IPS-18a (cell line): Measurements from ENCODE around the gene PCDH7.
A peak's percentile ranks its signal among the peaks of the same experiment; 100 is the strongest.

Experiments
- H3K27ac ChIP-seq: one replicate; pipeline ENCODE4 v1.5.1; 2013; ENCODE audit warnings: low read length
- H3K27me3 ChIP-seq: one replicate; pipeline ENCODE4 v1.6.1; 2013; ENCODE audit warnings: mild to moderate bottlenecking, low read length; ENCODE audit not compliant: control insufficient read depth, insufficient read depth
- H3K36me3 ChIP-seq: one replicate; pipeline ENCODE4 v1.6.1; 2013; ENCODE audit warnings: low read depth, low read length; ENCODE audit not compliant: control insufficient read depth
- H3K4me1 ChIP-seq: one replicate; pipeline ENCODE4 v1.6.1; 2013; ENCODE audit warnings: low read depth, low read length; ENCODE audit not compliant: control insufficient read depth
- H3K4me3 ChIP-seq: one replicate; pipeline ENCODE4 v1.5.1; 2013; ENCODE audit warnings: low read length
- H3K9ac ChIP-seq: one replicate; pipeline ENCODE4 v1.6.1; 2013; ENCODE audit warnings: mild to moderate bottlenecking, low read length, moderate library complexity
- H3K9me3 ChIP-seq: one replicate; pipeline ENCODE4 v1.6.1; 2013; ENCODE audit warnings: low read depth, low read length; ENCODE audit not compliant: control insufficient read depth

The PCDH7 gene, protein sequence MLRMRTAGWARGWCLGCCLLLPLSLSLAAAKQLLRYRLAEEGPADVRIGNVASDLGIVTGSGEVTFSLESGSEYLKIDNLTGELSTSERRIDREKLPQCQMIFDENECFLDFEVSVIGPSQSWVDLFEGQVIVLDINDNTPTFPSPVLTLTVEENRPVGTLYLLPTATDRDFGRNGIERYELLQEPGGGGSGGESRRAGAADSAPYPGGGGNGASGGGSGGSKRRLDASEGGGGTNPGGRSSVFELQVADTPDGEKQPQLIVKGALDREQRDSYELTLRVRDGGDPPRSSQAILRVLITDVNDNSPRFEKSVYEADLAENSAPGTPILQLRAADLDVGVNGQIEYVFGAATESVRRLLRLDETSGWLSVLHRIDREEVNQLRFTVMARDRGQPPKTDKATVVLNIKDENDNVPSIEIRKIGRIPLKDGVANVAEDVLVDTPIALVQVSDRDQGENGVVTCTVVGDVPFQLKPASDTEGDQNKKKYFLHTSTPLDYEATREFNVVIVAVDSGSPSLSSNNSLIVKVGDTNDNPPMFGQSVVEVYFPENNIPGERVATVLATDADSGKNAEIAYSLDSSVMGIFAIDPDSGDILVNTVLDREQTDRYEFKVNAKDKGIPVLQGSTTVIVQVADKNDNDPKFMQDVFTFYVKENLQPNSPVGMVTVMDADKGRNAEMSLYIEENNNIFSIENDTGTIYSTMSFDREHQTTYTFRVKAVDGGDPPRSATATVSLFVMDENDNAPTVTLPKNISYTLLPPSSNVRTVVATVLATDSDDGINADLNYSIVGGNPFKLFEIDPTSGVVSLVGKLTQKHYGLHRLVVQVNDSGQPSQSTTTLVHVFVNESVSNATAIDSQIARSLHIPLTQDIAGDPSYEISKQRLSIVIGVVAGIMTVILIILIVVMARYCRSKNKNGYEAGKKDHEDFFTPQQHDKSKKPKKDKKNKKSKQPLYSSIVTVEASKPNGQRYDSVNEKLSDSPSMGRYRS (N-terminal part only)

DNA sequence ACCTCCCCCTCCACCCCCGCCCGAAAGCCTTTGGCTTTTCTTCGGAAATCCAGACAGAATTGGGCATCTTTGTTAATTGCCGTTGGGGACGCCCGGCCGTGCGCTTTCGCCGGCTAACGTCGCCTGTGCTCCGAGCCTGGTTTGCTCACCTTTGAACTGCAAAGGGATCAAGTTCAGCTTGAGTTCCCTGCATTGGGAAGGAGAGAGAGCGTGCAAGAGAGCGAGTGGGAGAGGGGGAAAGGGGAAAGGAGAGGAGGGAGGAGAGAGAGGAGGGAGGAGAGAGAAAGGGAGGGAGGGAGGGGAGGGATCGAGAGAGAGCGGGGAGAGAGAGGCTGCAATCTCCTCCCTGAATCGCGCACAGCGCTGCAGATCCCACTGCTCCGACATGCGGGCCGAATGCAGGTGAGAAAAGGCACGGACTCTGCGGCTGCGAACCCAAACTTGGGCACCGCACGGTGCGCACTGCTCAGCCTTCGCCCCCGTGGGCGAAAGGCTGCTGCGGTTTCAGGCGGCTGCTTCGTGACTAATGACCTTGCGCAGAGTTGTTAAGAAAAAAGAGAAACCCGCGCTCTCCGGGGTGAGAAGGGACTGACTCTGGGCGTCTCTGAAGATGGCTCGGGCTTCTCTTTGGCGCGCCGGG lies at the start of gene PCDH7:
Gene PCDH7 (plus strand): TSS at position 349 of the 640 bp plus-strand sequence. CDS start 1,054 bp downstream, outside the sequence.
- no peak within 1 kb of the TSS for H3K27ac ChIP-seq
- H3K27me3 ChIP-seq, result peaks cover 58% of the 10 kb centered on the region
- H3K4me3 ChIP-seq, result peak within 1 kb of the TSS; percentile 85
- no peaks in the 10 kb centered on the region for H3K36me3 ChIP-seq
- H3K9me3 ChIP-seq, result no peaks in the 10 kb centered on the region
- peaks cover 12% of the 10 kb centered on the region for H3K4me1 ChIP-seq
- H3K9ac ChIP-seq, result peak within 1 kb of the TSS; percentile 47

DNA sequence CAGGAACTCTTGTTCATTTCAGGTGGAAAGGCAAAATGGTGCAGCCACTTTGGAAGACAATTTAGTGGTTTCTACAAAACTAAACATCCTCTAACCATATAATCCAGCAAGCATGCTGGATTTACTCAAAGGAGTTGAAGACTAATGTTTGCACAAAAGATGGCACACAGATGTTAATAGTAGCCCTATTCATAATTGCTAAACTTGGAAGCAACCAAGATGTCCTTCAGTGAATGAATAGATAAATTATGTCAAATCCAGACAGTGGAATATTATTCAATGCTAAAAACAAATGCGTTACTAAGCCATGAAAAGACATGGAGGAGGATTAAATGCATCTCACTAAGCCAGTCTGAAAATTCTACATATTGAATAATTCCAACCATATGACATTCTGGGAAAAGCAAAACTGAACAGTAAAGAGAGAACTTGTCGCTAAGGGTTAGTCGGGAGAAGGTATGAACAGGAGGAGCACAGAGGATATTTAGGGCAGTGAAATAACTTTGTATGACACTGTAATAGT lies 48.2 kb upstream of the PCDH7 start:
- Histone ChIP-seq H3K36me3 (no peaks in the 10 kb centered on the region), H3K27ac (no peak overlapping the region), H3K4me1 (no peaks in the 10 kb centered on the region), H3K9me3 (peaks cover 7% of the 10 kb centered on the region), H3K9ac (no peak overlapping the region), H3K4me3 (no peak overlapping the region), H3K27me3 (no peaks in the 10 kb centered on the region)

DNA sequence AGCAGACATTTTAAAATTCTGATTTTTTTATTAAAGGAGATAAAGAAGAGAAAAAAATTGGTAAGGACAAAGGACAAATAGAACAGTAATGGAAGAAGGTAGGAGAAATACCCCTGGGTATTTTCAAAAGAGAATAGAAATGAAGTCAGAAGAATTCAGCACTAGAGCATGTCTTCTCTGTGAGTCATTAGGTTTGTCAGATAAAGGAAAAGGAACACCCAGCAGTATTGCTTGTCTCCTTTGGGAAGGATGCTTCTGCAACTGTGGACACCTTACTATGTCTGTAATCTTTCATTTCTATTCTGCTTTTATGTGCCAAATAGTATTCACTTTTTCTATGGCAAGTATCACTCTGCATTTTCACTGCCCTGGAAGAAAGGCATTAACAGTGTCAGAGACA lies 24.0 kb upstream of the PCDH7 start:
- no peaks in the 10 kb centered on the region for H3K9me3 ChIP-seq
- H3K27ac ChIP-seq, result no peak overlapping the region
- H3K36me3 ChIP-seq, result no peaks in the 10 kb centered on the region
- H3K4me3 ChIP-seq, result no peak overlapping the region
- H3K4me1 ChIP-seq, result no peaks in the 10 kb centered on the region
- H3K27me3 ChIP-seq, result no peaks in the 10 kb centered on the region
- H3K9ac ChIP-seq, result no peak overlapping the region

DNA sequence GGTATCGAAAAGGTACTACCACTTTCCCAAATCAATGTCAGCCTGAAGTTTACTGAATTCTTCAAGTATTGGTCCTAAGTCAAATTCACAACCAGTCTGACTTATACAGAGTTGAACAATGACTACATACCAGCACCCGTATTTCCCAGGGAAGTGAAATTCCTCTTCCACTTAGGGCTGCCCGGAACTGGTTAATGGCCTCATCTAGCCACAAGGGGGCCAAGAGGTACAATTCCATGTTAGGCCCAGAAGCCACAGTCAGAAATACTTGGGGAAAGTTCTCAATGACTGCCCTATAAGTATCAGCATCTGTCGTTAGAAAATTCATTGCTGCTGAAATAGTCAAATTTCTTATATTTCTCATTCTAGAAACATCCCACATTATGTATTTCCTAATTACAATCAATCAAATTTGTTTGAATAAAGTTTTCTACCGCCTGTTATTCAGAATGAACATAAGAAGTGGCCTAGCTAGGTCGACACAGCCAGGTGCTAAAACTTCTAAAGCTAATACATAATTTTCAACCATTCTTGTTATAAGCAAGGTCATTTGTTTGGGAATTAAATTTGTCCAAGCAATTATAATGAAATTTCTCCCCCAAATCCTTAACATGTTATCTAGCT lies 5.6 kb upstream of the PCDH7 start:
- no peak overlapping the region for H3K4me3 ChIP-seq
- no peak overlapping the region for H3K9ac ChIP-seq
- no peaks in the 10 kb centered on the region for H3K36me3 ChIP-seq
- no peak overlapping the region for H3K27ac ChIP-seq
- peaks cover 14% of the 10 kb centered on the region for H3K27me3 ChIP-seq
- peaks cover 10% of the 10 kb centered on the region for H3K4me1 ChIP-seq
- no peaks in the 10 kb centered on the region for H3K9me3 ChIP-seq

DNA sequence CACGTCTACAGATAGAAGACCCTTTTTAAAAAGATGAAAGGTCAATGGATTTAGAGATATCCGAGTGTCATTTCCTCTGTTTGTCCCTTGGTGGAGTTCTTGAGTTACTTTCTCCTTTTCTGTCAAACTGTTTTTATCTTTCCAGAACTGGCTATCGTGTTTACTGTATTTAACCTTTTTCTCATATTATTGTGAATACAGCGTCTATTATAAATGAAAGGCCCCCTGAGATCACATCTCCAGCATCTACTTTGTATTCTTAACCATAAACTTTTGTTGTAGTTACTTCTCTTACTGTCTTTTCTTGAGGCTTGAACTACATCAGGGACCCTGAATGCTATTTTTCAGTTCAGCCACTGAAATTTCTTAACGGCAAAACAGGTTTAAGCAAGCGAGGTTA lies 4.0 kb upstream of the PCDH7 start:
- H3K9me3 ChIP-seq, result no peaks in the 10 kb centered on the region
- peak overlapping the region; percentile 68 for H3K4me3 ChIP-seq
- H3K36me3 ChIP-seq, result no peaks in the 10 kb centered on the region
- peaks cover 10% of the 10 kb centered on the region for H3K4me1 ChIP-seq
- no peak overlapping the region for H3K27ac ChIP-seq
- peaks cover 19% of the 10 kb centered on the region for H3K27me3 ChIP-seq
- H3K9ac ChIP-seq, result no peak overlapping the region

DNA sequence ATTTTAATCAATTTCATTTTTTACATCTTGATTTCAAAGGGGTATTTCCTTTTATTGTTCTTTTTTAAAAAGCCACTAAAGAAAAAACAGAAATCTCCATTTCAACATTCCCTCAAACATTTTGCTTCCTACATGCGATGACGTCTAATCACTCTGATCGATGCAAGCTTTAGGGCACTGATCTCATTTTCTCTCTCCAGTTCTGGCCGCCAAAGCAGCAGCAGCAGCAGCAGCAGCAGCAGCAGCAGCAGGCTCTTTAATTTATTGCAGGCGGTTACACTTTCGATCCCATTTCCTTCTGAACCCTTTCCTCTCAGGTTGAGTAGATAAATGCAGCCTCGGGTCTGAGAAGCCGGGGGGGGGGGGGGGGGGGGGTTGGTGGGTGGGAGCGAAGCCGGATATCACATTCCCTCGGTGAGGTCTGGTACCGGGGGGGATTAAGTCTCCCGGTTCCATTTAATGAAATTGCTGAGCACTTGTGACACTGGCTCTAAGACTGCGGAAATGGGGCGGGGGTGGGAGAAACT lies 3.4 kb upstream of the PCDH7 start:
- peak overlapping the region; percentile 85 for H3K4me3 ChIP-seq
- no peaks in the 10 kb centered on the region for H3K9me3 ChIP-seq
- peaks cover 10% of the 10 kb centered on the region for H3K4me1 ChIP-seq
- no peak overlapping the region for H3K27ac ChIP-seq
- H3K27me3 ChIP-seq, result peaks cover 25% of the 10 kb centered on the region
- H3K36me3 ChIP-seq, result no peaks in the 10 kb centered on the region
- no peak overlapping the region for H3K9ac ChIP-seq

DNA sequence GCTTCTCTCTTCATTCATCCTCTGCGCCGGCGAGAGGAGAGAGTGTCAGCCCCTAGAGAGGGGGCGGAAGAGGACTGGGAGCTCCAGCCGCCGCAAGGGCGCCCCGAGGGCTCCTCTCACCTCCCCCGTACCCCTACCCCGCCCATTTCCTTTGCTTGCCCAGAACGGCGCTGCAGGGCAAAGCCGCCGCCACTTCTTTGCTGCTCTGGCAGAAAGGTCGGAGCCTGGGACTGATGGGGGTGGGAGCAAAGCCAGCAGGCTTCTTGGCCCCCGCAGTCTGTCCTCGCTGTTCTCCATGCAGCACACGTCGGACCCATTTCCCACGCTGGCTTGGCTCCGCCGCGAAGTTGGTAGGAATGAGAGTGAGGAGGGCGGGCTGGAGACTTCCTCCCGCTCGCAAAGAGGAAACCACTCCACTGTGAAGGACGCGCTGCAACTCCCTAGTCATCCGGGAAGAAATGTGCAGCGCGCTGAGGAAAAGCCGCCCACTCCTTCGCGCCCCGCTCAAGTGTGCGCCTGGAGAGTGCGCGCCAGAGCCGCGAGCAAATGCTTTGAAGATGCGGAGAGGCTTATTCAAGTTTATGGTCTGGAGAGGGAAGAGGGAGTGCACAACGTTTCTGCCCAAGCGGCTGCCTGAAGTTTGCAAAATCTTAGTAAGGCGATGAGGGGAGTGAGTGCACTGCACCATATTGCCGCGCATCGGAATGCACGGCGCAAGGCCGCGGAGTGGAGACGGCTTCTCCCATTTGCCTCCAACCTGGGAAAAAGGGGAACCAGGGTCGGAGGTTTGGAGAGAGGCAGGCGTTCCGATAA lies 2.8 kb upstream of the PCDH7 start:
- Histone ChIP-seq H3K4me1 (peaks cover 10% of the 10 kb centered on the region), H3K27ac (no peak overlapping the region), H3K27me3 (peaks cover 32% of the 10 kb centered on the region), H3K9me3 (no peaks in the 10 kb centered on the region), H3K36me3 (no peaks in the 10 kb centered on the region), H3K4me3 (peak overlapping the region; percentile 85), H3K9ac (peak overlapping the region; percentile 47)

DNA sequence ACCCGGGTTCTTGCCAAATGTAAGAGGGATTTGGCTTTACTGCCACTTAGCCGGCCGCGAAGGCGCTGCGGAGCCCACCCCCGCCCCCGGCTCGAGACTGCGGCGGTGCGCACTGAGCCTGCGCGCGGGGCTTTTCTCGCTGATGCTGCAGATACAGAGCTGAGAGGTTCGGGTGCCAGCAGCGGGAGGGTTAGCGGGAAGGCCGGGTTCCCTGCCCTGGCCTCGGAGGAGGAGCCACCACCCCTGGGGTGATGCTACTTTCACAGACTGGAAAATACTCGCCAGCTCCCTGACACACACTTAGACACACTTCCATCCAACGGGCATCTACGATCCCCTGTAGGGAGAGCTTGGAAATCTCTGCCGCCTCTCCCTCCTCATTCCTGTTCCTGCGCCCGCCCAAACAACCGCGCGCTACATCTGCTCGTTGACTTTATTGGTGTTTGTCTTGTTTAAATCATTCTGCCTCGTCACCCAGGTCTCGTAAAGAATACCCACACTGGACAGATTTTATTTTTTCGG lies 2.1 kb upstream of the PCDH7 start:
- peaks cover 39% of the 10 kb centered on the region for H3K27me3 ChIP-seq
- H3K4me1 ChIP-seq, result peaks cover 7% of the 10 kb centered on the region
- H3K4me3 ChIP-seq, result peak overlapping the region; percentile 85
- H3K9ac ChIP-seq, result peak overlapping the region; percentile 47
- no peaks in the 10 kb centered on the region for H3K36me3 ChIP-seq
- H3K27ac ChIP-seq, result no peak overlapping the region
- H3K9me3 ChIP-seq, result no peaks in the 10 kb centered on the region

DNA sequence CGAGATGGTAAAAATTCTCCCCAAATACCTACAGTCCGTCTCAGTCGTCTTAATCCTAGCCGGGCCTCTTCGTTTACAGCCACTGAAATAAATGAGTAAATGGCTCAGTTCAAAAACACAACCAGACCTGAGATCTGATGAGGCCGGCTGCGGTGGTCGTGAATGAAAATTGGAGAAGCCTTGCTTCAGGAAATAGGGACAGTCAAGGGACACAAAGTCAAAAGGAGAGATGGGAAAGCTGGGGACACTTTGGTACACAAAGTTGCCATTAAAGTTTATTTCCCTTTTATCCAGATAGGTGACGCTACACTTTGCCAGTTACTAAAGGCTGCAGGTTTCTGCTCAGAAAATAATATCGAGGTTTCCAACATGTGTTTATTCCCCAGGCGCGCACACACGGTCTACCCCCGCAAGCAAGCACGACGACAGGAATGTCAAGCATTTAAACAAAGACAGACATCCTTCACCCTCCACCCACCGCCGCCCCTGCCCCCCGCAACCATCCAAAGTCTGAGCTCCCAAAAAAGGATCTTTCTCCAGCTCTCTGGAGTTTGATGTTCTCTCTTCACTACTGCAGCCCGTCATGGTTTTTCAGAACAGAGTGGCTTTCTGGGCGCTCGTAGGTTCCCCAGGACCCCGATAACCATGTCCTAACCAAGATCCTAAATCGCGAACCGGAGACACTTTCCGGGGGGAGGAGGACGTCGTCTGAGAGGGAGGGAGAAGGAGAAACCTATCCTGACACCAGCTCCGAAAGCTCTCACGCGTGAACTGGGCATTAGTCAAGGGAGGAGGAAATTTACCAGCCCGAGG lies 1.3 kb upstream of the PCDH7 start:
- Histone ChIP-seq H3K4me1 (peaks cover 12% of the 10 kb centered on the region), H3K27me3 (peaks cover 46% of the 10 kb centered on the region), H3K9me3 (no peaks in the 10 kb centered on the region), H3K4me3 (peak overlapping the region; percentile 85), H3K27ac (no peak overlapping the region), H3K36me3 (no peaks in the 10 kb centered on the region), H3K9ac (peak overlapping the region; percentile 47)
